HG02970 (cell line): ENCODE measurements around the gene ITPRIPL1.
A peak's percentile ranks its signal among the peaks of the same experiment; 100 is the strongest.
"Not testable (repeated sequence)": the region's sequence is repeated elsewhere in the genome, so short reads cannot be mapped to it uniquely, and the experiment has no call there.

Experiments used
- ATAC-seq: cut with Tn5 transposase; IDR thresholded peaks from one replicate; pipeline ENCODE4 v1.9.1; 2021; ENCODE audit warnings: mild to moderate bottlenecking, moderate library complexity, moderate number of reproducible peaks; ENCODE audit not compliant: unreplicated experiment, low FRiP score

The ITPRIPL1 gene, protein sequence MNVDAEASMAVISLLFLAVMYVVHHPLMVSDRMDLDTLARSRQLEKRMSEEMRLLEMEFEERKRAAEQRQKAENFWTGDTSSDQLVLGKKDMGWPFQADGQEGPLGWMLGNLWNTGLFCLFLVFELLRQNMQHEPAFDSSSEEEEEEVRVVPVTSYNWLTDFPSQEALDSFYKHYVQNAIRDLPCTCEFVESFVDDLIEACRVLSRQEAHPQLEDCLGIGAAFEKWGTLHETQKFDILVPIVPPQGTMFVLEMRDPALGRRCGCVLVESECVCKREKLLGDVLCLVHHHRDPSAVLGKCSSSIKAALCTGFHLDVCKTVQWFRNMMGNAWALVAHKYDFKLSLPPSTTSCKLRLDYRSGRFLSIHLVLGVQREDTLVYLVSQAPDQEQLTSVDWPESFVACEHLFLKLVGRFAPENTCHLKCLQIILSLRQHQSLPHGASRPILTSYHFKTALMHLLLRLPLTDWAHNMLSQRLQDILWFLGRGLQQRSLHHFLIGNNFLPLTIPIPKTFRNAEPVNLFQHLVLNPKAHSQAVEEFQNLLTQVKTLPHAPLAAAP

DNA sequence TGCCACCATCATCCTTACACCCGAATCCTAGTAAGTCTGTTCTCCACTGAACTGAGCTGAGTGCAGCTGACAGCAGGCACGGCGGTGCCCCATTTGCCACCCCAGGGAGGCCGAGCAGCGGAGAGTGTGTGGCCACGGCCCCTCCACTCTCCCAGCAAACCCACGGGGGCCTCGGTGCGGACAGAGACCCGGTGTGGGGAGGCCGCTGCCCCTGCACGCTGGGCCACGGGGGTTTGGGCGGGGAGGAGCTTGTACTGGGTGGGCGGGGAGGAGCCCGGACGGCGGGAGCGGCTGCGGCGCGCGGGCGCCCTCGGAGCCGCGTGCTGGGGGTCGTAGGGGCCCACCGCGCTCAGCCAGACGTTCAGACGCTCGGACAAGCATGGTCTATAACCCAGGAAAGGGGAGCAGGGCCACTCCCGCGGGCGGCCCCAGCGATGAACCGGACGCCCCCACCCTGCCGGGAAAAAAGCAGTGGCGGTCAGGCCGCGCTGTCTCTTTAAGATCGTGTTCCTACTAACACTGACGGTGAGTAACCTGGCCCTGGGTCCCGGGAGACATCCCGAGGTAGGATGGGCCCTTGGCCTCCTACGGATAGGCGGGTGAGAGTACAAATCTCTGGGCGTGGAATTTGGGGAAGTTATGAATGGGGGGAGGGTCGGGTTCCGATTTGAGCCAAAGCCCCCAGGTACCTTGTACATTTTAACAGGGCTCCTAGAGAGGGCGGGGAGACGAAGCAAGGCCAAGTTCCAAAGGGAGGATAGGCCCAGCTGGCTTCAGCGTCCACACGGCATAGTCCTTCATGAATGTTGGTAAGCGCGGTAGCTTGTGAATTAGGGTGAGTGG is at the start of gene ITPRIPL1:
Gene ITPRIPL1, plus strand, starts transcription at position 277 of the 843 bp plus-strand sequence. Its CDS starts 523 bp downstream, at position 800.
- no peak for ATAC-seq

DNA sequence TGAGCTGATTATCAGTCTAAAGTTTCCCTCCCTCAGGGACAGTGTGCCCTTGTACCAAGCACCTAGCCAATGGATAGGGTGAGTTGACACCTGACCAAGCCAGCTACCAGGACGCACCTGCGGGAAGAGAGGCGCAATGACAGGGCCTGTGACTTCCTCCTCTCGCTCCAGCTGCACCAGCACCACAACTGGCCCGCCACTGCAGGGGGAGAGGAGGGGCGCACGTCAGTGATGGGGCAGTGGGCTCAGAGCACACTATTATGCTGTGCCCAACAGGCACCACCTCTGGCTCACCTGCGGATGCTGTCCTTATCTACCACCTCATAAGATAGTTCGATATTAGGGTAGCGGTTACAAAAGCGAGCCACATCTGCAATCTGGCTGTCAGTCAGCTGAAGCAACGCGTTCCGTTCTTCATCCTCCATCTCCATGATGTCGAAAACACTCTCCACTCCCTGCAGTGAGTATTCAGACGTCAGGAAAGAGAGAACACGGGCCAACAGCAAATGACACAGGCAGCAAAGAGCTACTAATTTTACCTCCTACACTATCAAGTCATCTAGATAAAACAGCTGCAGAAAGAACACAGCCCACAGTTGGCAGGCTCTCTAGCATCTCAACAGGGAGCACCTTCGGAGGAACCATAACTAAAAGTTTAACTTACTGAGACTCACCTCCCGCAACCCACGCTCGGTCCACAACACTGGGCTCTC is 48.2 kb upstream of the ITPRIPL1 start:
- ATAC-seq = no peak

DNA sequence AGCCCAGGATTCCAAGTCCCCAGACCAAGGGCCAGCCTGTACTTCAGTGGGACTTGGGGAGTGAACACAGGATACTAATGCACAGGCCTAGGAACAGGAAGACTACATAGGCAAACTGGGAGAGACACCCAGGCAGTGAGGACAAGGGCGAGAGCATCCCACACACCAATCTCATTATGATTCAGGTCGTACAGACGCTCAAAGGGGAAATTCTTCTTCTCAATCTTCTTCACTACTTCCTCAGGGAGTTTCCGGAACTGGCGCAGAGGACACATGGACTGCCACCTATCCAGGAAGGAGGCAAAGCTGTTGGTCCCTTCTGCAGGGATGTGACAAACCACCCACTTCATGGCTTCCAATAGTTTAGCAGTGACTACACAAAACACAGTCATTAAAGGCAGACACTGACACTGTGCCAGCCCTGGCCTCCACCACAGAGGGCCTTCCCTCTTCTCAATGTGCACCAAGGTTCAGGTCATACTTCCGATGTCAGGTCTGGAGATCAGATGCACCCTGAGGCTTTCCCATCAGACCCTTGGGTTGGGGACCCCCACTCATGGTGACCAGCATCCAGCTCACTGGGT is 37.8 kb upstream of the ITPRIPL1 start:
- ATAC-seq = no peak

DNA sequence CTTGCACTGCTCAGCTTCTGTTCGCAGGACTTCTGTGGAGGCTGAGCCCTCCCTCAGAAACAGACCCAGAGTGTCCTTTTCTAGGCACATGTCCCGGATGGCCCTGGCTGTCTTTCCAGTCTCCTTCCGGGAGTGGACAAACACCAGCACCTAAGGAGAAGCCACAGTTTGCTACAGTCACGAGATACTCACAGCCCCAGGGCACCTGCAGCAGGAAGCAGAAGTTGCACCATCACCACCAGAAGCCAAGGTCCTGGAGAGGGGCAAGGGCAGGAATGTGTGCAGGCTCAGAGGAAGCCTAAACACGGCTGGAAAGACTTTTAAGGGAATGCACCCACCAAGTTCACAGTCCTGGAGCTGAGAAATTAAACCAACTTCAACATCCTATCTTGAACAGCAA is 33.4 kb upstream of the ITPRIPL1 start:
- no peak for ATAC-seq

DNA sequence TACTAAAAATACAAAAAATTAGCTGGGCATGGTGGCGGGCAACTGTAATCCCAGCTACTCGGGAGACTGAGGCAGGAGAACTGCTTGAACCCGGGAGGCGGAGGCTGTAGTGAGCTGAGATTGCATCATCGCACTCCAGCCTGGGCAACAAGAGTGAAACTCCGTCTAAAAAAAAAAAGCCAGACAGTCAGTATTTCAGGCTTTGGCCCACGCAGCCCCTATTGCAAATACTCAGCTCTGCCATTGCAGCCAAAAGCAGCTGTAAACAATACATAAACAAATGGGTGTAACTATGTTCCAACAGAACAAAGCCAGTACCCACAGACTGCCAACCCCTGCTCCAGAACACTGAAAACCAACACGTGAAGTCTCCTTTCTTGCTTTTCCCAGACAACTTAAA is 30.8 kb upstream of the ITPRIPL1 start:
- ATAC-seq = not testable (repeated sequence)

DNA sequence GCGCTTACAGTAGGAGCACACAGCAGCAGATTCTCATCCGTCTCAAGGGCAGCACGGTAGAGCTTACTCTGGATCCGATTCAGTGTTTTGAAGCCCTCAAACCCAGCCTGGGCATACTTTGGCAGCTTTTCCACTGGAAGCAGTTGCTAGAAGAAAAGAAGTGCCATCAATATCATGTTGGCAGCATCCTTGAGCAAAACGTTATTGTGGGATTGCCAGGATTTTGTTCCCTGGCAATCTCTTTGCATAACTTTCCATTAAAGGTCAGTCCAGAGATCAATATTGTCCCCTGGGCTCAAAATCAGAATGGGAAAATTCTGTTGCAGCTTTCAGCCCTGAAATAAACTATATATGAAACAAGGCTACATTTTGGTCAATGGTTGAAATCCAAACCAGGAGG is 28.2 kb upstream of the ITPRIPL1 start:
- ATAC-seq = no peak

DNA sequence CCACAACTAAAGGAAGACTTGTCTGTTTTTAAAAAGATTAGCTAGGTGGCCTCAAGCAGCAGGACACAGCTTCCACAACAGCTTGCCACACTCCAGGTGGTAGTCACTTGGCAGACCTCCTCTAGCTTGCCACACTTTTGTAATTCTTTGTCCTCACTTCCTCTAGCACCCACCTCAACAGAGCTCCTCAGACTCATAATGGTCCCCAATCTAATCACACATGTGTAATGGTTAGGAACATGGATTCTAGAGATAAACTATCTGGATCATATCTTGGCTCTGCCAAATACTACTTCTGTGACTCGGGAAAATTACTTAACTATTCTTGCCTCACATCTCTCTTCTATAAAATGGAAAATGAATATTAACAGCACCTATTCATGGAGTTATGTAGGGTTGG is 23.3 kb upstream of the ITPRIPL1 start:
- ATAC-seq = no peak

DNA sequence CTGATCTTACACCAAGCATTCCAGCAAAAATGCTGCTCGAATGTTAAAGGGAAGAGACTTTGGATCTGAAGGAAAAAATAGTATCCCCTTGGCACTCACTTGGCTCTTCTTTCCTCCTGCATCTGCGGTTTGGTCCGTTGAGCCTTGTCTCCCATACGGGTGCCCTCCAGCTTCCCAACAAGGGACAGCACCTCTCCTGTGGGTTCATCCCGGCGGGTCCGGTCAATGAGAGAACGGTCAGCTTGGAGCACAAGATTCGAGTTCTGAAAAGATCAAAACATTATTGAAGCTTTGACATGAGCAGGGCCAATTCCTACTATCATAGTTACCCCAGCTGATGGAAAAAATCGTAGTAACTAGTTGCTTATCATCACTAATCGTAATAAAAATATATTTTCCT is 20.5 kb upstream of the ITPRIPL1 start:
- no peak for ATAC-seq

DNA sequence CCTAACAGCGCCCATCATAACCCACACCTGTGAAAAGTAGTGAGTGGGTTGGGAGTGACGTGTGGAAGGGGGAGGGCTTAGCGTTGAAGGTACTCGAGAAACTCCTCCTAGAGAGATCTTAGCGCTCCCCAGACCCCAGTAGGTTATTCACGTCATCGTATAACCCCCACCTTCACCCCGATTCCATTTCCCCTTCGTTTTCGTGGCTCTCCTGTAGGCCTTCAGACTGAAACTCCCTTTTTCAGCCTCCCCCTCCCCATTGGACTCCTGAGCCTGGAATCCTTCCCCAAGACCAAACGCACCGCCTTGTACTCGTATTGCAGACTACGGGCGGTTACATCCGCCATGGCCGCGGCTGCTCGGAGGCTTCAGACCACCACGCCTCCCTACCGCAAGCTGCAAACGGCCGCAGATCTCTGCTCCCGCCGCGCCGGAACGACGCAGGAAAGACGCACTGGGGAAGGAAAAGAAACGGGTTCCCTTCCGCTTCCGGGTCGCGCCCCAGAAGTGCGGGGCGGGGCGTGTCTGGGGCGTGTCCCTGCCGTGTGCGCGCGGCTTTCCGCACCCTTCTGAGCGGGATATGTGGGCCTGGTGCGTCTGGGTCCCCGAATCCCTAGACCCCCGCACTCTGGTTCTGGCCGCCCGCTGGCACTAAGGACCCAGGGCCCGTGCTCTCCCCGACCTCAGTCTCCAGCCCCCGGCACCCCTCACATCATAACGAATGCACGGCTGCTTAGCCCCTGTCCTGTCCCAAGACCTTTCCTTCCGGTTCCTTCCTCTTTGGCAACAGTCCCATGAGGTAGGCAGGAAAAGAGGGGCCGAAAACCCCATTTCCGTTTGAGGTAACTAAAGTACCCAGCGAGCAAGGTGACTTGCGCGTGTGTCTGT is 19.8 kb upstream of the ITPRIPL1 start, which contains the start of gene SNRNP200:
Gene SNRNP200, minus strand, starts transcription at position 456 of the 888 bp plus-strand sequence. Its CDS starts 109 bp downstream, at position 347.
- ATAC-seq = peak; percentile 82

DNA sequence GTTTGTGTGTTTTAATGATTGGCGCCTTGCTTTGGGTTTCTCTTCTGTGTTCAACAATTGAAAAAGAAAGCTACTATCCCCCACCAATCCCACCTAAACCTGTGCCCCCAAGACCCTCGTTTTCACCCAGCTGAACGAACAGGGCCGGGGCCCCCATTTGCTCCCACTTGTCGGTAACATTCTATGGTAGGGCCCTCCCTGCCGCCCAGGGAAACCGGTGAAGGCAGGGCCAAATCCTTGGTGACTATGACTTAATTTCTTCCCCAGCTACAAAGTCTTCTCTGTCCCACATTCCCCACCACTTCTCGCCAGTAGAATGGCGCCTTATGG is 19.2 kb upstream of the ITPRIPL1 start:
- no peak for ATAC-seq

DNA sequence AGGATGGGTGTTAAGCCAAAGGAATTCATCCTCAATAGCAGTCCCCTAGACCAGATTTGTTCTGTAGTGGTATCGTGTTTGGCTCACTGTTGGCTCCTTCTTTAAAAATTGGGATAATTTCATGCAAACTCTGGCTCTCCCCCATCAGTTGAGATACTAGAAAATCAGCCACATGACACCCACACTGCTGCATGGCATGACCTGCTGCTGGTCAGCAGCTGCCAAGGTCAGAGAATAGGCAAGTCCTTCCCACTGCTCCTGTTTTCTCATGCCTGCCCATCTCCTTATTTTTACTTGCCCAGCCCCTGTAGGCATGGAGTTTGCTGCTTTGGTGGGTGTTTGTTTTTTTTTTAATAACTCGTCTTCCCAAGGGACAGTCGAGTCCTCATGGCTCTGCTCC is 18.7 kb upstream of the ITPRIPL1 start:
- no peak for ATAC-seq

DNA sequence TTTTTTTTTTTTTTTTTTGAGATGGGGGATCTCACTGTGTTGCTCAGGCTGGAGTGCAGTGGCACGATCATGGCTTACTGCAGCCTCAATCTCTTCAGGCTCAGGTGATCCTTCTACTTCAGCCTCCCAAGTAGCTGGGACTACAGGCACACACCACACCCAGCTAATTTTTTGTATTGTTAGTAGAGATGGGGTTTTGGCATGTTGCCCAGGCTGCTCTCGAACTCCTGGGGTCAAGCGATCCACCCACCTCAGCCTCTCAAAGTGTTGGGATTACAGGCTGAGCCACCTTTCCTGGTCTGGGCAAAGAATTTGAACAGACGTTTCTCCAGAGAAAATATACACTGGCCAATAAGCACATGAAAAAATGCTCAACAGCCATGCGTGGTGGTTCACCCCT is 16.9 kb upstream of the ITPRIPL1 start:
- no peak for ATAC-seq

DNA sequence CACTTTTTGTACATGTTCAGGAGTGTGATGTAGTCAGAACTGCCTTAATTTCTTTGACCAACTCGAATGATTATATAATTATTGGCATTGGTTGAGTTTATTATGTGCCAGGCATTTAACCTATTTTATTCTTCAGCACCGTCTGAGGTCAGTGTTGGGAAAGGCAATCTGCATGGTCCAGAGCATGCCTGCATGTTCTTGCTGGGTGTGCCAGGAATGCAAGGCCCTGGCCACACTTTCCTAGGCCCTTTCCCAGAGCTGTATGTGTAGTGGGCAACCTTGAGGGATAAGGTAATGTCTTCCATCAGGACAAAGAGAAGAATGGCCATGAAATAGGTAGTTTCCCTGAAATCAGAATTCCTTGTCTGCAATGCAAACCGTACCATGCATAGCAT is 10.1 kb upstream of the ITPRIPL1 start:
- ATAC-seq = no peak

DNA sequence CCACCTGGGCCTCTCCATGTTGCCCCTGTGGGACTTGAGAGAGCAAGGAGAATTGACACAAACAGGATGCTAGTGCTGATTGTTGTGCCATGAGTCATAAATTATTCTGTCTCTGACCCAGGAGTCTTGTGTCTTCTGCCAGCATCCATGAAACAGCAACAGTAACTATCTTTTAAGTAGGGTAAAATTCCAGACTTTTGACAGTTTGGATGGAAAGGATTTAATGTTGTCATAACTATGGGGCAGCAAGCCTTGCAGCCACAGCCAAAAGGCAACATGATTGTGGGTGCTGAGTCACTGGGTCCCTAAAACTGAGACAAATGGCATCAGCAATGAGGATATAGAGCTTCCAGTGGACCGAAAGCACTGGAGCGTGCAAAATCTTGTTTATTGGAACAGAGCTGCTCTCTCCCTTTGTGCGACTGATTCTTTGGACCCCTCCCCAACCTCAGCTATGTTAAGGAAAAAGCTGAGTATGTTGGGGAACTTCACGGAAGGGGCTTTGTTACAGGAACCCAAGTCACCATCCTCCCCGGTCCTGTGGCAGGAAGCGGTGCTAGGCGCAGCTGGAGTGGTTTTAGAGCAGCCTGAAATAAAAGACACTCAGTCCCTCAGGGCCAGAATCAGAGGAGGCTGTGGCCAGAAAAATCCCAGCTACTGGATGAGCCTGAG is 9.6 kb upstream of the ITPRIPL1 start:
- no peak for ATAC-seq

DNA sequence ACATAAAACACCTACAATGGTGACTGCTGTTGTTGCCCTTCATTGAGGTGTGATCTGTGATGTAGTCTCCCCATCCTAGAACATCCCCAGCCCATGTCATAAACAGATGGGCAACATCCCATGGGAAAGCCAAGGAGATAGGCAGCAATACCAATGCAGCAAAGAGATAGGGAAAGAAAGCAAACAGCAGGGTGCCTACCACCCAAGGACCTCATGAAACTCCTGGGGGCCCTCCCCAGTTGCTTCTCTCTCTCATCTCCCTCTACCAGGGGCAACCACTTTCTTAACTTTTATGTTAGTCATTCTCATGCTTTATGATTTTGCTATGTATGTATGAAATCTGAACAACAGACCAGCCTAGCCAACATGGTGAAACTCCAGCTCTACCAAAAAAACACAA is 8.1 kb upstream of the ITPRIPL1 start:
- ATAC-seq = no peak

DNA sequence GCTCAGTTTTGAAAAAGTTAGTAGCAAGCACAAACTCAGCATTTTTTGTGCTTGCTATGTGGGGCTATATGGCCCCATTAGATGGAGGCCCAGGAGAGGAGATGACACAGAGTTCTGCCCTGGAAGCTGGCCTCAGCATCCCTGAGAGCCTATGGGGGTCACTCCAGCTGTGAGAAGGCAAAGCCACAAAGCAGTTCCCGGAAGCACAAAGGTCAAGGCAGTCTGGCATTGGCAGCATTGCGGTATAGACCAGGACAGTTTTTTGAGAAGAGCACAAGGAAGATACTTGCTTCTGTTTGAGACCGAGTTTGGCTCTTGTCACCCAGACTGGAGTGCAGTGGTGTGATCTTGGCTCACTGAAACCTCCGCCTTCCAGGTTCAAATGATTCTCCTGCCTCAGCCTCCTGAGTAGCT is 7.5 kb upstream of the ITPRIPL1 start:
- ATAC-seq = no peak

DNA sequence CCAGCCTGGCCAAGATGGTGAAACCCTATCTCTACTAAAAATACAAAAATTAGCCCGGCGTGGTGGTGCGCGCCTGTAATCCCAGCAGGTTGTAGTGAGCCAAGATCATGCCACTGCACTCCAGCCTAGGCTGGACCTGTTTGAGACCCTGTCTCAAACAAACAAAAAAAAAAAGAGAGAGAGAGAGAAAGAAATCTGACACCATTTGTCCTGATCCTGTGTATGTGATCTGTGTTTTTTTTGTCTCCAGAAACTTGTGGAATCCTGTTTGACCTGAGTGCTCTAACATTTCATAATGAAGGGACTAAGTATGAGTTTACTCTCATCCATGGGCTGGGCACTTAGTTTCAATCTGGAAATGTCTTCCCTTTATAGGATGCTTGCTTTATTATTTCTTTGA is 6.4 kb upstream of the ITPRIPL1 start:
- no peak for ATAC-seq

DNA sequence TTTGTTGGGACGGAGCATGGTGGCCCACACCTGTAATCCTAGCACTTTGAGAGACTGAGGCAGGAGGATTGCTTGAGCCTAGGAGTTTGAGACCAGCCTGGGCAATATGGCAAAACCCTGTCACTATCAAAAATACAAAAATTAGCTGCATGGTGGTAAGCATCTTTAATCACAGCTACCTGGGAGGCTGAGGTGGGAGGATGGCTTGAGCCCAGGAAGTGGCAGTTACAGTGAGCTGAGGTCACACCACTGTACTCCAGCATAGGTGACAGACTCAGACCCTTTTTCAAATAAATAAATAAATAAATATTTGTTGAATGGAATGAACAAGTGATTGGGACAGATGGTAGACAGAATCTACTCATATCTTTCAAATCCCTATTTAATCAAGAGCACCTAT is 5.7 kb upstream of the ITPRIPL1 start:
- ATAC-seq = no peak

DNA sequence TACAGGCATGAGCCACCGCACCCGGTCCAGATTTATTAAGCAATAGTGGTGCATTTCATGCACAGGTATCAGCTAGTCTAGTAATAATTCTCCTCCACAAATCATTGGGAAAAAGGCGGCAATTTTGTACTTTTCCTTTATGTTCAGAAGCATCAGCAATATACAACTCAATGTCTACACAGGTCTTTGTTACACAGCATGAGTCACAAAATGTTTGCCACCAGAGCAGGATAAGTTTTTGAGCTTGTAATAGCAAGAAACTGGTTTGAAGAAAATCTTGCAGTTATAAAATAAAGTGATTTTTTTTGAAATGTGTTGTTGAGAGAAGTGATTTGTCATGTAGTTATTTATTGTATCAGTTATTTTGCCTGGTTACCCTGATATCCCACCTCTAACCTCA is 4.8 kb upstream of the ITPRIPL1 start:
- no peak for ATAC-seq
